GM12864 (cell line): Measurements from ENCODE around the gene STAT5B.
"Not testable (repeated sequence)": the region's sequence is repeated elsewhere in the genome, so short reads cannot be mapped to it uniquely, and the experiment has no call there.

Source experiments
- DNase-seq: peaks from one replicate; pipeline ENCODE4 v3.0.0-alpha.2; 2011; ENCODE audit warnings: low read depth
- H3K4me3 ChIP-seq: 2 replicates; pipeline ENCODE4 v1.5.1; 2011; ENCODE audit warnings: mild to moderate bottlenecking, low read depth, low read length, control low read depth
- CTCF ChIP-seq: IDR thresholded peaks from 2 replicates; pipeline ENCODE4 v1.5.1; 2011; ENCODE audit warnings: low read depth, mild to moderate bottlenecking, moderate library complexity, low read length, control low read depth, inconsistent platforms; ENCODE audit errors: missing control alignments

The STAT5B gene

GRCh38 chr17:42248351-42249179 lies 27.6 kb downstream of the STAT5B start:
- peak; percentile 75 for DNase-seq
- TF ChIP-seq CTCF: no peak
- H3K4me3 ChIP-seq: peak overlapping the region; percentile 46

DNA sequence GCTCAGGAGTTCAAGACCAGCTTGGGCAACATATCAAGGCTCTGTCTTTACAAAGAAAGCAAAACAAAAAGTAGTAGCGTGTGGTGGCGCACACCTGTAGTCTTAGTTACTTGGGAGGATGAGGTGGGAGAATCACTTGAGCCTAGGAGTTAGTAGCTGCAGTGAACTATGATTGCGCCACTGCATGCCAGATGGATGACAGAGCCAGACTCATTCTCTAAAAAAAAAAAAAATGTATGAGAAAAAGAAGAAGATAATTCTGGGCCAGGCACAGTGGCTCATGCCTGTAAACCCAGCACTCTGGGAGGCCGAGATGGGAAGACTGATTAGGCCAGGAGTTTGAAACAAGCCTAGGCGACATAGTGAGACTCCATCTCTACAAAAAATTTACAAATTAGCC lies 28.5 kb downstream of the STAT5B start:
- TF ChIP-seq CTCF: no peak
- no peak for DNase-seq
- H3K4me3 ChIP-seq: no peak overlapping the region

DNA sequence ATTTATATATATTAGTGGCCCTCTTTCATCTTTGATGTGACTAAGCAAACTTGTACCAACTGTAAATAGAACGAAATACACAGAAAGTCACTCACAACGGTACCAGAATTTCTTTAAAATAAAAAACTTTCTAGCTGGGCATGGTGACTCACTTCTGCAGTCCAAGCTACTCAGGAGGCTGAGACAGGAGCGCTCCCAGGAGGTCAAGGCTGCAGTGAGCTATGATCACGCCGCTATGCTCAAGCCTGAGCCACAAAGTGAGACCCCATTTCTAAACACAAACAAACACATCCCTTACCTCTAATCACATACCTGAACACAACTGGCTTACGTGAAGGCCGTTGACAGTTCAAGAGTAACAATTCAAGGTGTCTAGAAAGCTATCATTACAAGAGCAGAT lies 29.7 kb downstream of the STAT5B start:
- TF ChIP-seq CTCF: no peak
- DNase-seq: no peak
- no peak overlapping the region for H3K4me3 ChIP-seq

DNA sequence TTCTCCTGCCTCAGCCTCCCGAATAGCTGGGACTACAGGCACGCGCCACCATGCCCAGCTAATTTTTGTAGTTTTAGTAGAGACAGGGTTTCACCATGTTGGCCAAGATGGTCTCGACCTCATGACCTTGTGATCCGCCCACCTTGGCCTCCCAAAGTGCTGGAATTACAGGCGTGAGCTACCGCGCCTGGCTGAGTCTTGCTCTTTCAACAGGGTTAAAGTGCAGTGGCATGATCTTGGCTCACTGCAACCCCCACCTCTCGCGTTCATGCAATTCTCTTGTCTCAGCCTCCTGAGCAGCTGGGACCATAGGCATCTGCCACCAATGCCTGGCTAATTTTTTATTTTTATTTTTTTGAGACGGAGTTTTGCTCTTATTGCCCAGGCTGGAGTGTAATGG lies 31.0 kb downstream of the STAT5B start:
- not testable (repeated sequence) for H3K4me3 ChIP-seq, DNase-seq

DNA sequence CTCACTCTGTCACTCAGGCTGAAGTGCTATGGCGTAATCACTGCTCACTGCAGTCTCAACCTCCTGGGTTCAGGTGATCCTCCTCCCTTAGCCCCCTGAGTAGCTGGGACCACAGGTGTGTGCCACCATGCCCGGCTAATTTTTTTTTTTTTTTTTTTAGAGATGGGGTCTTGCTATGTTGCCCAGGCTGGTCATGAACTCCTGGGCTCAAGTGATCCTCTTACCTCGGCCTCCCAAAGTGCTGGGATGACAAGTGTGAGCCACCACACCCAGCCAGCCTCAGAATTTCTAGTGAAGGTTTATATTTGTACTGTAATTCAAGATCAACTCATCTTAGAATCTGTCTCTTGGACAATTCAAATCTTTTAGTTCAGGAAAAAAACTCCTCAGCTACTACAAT lies 32.1 kb downstream of the STAT5B start:
- not testable (repeated sequence) for DNase-seq, H3K4me3 ChIP-seq

GRCh38 chr17:42243493-42243982 lies 32.7 kb downstream of the STAT5B start:
- no peak for TF ChIP-seq CTCF
- DNase-seq: no peak
- H3K4me3 ChIP-seq: no peak overlapping the region

GRCh38 chr17:42241871-42242270 lies 34.3 kb downstream of the STAT5B start:
- no peak for DNase-seq
- no peak overlapping the region for H3K4me3 ChIP-seq
- no peak for TF ChIP-seq CTCF

GRCh38 chr17:42240863-42241262 lies 35.3 kb downstream of the STAT5B start:
- not testable (repeated sequence) for H3K4me3 ChIP-seq, DNase-seq

DNA sequence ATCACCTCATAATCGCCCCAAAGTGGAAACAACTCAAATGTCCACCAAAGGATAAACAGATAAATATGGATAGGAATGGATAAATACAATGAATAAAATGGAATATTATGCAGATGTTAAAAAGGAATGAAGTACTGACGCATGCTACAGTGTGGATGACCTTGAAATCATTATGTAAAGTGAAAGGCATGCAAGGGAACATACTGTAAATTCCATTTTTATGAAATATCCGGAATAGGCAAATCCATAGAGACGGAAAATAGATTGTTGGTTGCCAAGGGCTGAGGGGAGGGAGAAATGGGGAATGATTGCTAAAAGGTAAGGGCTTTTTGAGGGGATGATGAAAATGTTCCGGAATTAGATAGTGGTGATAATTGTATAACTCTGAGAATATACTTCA lies 36.0 kb downstream of the STAT5B start:
- TF ChIP-seq CTCF: no peak
- H3K4me3 ChIP-seq: no peak overlapping the region
- no peak for DNase-seq

DNA sequence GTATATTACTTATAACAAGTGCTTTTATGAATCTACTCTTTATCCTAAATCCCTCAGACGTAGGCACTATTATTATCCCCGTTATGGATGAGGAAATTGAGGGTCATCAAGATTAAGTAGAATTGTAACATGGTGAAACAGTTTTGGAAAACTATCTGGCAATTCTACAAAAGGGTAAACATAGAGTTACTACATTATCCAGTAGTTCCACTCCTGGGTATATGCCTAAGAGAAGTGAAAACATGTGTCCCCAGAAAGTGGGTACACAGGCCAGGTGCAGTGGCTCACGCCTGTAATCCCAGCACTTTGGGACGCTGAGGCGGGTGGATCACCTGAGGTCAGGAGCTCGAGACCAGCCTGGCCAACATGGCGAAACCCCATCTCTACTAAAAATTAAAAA lies 36.6 kb downstream of the STAT5B start:
- not testable (repeated sequence) for DNase-seq, H3K4me3 ChIP-seq
